ENCODE measurements around the gene PLAC8.
"Not testable (repeated sequence)": the region's sequence is repeated elsewhere in the genome, so short reads cannot be mapped to it uniquely, and the experiment has no call there.

Gene PLAC8

DNA sequence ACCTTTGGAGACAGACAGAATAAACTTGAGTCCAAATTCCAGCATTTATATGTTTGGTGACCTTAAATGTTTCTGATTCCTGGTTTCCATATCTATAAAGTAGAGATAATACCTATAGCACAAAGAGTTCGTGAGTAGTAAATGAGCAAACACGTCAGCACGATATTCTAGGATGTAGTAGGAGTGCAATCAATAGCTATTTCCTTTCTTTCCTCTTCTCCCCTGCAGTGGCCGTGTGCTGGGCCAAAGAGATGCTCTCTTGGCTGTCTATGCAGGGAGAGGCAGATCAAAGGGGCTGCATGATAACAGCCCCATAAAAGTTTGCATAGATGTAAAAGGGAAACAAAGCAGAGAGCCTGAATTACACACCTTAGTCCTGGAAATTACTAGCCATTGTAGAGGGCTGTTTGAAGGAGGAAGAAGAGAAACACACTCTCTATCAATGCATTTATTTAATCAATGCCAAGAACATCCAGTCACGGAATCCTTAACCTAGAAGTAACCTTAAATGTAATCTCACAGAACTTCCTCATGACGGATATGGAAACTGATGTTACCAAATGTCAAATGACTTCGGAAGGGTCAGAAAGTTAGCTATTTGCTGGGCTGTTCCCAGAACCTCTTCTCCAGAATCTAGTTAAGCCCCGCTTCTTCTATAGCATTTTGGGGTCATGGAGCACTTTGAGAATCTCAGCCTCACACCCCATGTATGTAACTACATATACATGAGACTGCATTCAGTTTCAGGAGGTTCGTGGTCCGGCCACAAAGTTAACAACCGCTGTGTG lies 35.5 kb upstream of the PLAC8 start:
- Mint-ChIP-seq H3K4me1 (peaks cover 9% of the 10 kb centered on the region), H3K9me3 (peaks cover 2% of the 10 kb centered on the region), H3K27ac (peak overlapping the region in 2 of 3 experiments; percentile 65 to 70), H3K4me3 (no peak overlapping the region), H3K36me3 (ENCODE audit: low read depth) (no peaks in the 10 kb centered on the region), H3K27me3 (ENCODE audit: low read depth) (no peaks in the 10 kb centered on the region)
- TF ChIP-seq, protein P1, sequence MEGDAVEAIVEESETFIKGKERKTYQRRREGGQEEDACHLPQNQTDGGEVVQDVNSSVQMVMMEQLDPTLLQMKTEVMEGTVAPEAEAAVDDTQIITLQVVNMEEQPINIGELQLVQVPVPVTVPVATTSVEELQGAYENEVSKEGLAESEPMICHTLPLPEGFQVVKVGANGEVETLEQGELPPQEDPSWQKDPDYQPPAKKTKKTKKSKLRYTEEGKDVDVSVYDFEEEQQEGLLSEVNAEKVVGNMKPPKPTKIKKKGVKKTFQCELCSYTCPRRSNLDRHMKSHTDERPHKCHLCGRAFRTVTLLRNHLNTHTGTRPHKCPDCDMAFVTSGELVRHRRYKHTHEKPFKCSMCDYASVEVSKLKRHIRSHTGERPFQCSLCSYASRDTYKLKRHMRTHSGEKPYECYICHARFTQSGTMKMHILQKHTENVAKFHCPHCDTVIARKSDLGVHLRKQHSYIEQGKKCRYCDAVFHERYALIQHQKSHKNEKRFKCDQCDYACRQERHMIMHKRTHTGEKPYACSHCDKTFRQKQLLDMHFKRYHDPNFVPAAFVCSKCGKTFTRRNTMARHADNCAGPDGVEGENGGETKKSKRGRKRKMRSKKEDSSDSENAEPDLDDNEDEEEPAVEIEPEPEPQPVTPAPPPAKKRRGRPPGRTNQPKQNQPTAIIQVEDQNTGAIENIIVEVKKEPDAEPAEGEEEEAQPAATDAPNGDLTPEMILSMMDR (IDR thresholded peaks at IDR 0.05; ENCODE audit: unreplicated experiment in 3 of 3): no peak

DNA sequence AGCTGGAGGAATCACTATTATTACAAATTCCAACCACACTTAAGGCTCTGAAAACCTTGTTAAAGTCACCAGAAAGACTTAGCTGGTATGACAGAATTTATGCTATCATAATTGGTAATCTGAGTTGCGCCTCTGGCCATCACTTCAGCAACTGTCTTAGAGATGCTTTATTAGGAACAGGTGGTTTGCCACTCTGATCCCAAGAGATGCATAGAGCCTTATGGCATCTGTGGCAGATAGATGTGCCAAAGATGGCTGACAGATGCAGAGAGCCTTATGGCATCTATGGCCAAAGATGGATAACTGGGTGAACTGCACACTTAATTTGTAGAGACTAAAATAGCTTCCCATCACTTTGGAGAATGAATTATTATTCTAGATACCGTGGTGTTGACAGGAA lies 32.3 kb upstream of the PLAC8 start:
- Mint-ChIP-seq H3K9me3 (no peaks in the 10 kb centered on the region), H3K27ac (no peak overlapping the region), H3K27me3 (ENCODE audit: low read depth) (no peaks in the 10 kb centered on the region), H3K36me3 (ENCODE audit: low read depth) (no peaks in the 10 kb centered on the region), H3K4me1 (peaks cover 9% of the 10 kb centered on the region), H3K4me3 (no peak overlapping the region)
- TF ChIP-seq, protein P1 (IDR thresholded peaks at IDR 0.05; ENCODE audit: unreplicated experiment in 3 of 3): no peak

- H3K9me3 Mint-ChIP-seq; H3K4me3 Mint-ChIP-seq; H3K27ac Mint-ChIP-seq; H3K27me3 Mint-ChIP-seq (ENCODE audit: low read depth); H3K4me1 Mint-ChIP-seq; H3K36me3 Mint-ChIP-seq (ENCODE audit: low read depth): not testable (repeated sequence)
Measured at GRCh38 chr4:83145776-83146175, 31.2 kb upstream of the PLAC8 start.

- TF ChIP-seq, protein P1 (IDR thresholded peaks at IDR 0.05; ENCODE audit: unreplicated experiment in 3 of 3): no peak
- H3K27ac Mint-ChIP-seq: peak overlapping the region in 1 of 3 experiments; percentile 74
- peaks cover 4% of the 10 kb centered on the region for H3K36me3 Mint-ChIP-seq (ENCODE audit: low read depth)
- H3K4me1 Mint-ChIP-seq: peaks cover 7% of the 10 kb centered on the region
- peaks cover 33% of the 10 kb centered on the region for H3K9me3 Mint-ChIP-seq
- no peak overlapping the region for H3K4me3 Mint-ChIP-seq
- H3K27me3 Mint-ChIP-seq (ENCODE audit: low read depth): peaks cover 8% of the 10 kb centered on the region
Measured at GRCh38 chr4:83139514-83140156, 25.1 kb upstream of the PLAC8 start.

DNA sequence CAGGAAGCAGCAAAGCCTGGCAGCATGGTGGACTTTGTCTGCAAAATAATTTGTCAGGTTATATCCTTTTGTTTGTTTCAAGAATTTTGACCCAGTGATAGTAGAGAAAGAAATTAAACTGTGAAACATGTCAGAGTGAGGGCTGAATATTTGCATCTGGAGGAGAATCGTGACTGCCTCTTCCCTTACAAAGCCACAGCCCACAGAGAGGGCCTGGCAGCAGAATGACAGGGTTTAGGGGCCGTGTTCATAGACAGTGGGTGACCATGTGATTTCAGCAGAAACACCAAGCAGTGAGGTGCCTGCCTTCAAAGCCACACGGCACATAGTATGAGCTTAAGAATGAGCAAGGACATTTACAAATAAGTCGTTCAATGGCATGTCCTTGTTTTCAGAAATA lies 24.4 kb upstream of the PLAC8 start:
- Mint-ChIP-seq H3K27ac (peak overlapping the region in 2 of 3 experiments; percentile 26 to 74), H3K9me3 (peaks cover 34% of the 10 kb centered on the region)

DNA sequence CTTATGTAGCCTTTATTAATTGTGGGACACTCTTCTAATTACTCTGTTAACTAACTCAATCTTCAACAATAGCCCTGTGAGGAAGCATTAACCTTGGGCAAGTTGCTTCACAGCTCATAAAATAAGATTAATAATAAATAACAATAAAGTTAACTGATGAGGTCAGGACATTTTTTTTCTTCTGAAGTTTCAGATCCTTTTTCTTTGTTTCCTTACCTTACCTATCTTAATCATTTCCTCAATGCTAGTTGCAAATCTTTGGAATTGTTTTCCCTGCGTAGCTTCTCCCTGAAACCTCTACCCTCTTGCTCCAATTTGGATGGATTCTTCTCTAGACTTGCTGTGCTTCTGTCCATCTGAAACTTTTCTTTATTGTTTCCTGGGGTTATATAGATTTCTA lies 17.5 kb upstream of the PLAC8 start:
- peaks cover 4% of the 10 kb centered on the region for H3K27me3 Mint-ChIP-seq (ENCODE audit: low read depth)
- peaks cover 37% of the 10 kb centered on the region for H3K9me3 Mint-ChIP-seq
- peaks cover 4% of the 10 kb centered on the region for H3K36me3 Mint-ChIP-seq (ENCODE audit: low read depth)
- no peak overlapping the region for H3K27ac Mint-ChIP-seq
- TF ChIP-seq, protein P1 (IDR thresholded peaks at IDR 0.05; ENCODE audit: unreplicated experiment in 3 of 3): no peak
- no peaks in the 10 kb centered on the region for H3K4me1 Mint-ChIP-seq
- H3K4me3 Mint-ChIP-seq: no peak overlapping the region

More for the DNA sequence above, 24.4 kb upstream of the PLAC8 start:
- H3K4me1 Mint-ChIP-seq: peaks cover 7% of the 10 kb centered on the region
- no peak overlapping the region for H3K4me3 Mint-ChIP-seq
- peaks cover 8% of the 10 kb centered on the region for H3K27me3 Mint-ChIP-seq (ENCODE audit: low read depth)
- TF ChIP-seq, protein P1 (IDR thresholded peaks at IDR 0.05; ENCODE audit: unreplicated experiment in 3 of 3): no peak
- peaks cover 4% of the 10 kb centered on the region for H3K36me3 Mint-ChIP-seq (ENCODE audit: low read depth)
